Breast epithelium (tissue), 3 donors: ENCODE measurements around the gene KIF1B.

Experiments used
- CTCF ChIP-seq, 3 donors: fragments of 450-650 bp; IDR thresholded peaks; one replicate each; pipeline ENCODE4 v1.5.1; 2016 to 2017; ENCODE audit warnings: antibody characterized with exemption in 3 of 3, mild to moderate bottlenecking in 3 of 3, moderate library complexity in 3 of 3
- POLR2A ChIP-seq: fragments of 450-650 bp; IDR thresholded peaks from one replicate; pipeline ENCODE4 v1.6.1; 2016; ENCODE audit warnings: antibody characterized with exemption, mild to moderate bottlenecking, moderate library complexity
- POLR2AphosphoS5 ChIP-seq, 3 donors: sonication (generic); formaldehyde crosslinking; IDR thresholded peaks; one replicate each; pipeline ENCODE4 v1.6.1; 2017; ENCODE audit warnings: antibody characterized with exemption in 3 of 3

GRCh38 chr1:10309243-10310011, 99.1 kb downstream of the KIF1B start:
- TF ChIP-seq POLR2AphosphoS5 (IDR thresholded peaks at IDR 0.05) (no peak), POLR2A (no peak), CTCF (IDR thresholded peaks at IDR 0.05) (no peak)
